Subcutaneous adipose tissue (tissue), 4 donors: ENCODE data around the gene CST3. TPM values are rescaled to one million over a fixed set of nuclear protein-coding genes. Genes with fewer than 3 reads are reported as not detected.

Experiments
- CTCF ChIP-seq: fragments of 450-650 bp; IDR thresholded peaks from one replicate; pipeline ENCODE4 v1.5.1; 2016; ENCODE audit warnings: low read depth, mild to moderate bottlenecking, control low read depth, antibody characterized with exemption, moderate library complexity
- total RNA-seq, 4 donors: library from RNA; depleted of rRNA; stranded (reverse); fragments of >200 nt; gene quantifications; one replicate each; pipeline ENCODE4 v1.1.0, GENCODE V29; 2016

CST3 gene
- total RNA-seq, 4 donors from 2014 or later = 987 to 1,957 (median 1,358) TPM

DNA sequence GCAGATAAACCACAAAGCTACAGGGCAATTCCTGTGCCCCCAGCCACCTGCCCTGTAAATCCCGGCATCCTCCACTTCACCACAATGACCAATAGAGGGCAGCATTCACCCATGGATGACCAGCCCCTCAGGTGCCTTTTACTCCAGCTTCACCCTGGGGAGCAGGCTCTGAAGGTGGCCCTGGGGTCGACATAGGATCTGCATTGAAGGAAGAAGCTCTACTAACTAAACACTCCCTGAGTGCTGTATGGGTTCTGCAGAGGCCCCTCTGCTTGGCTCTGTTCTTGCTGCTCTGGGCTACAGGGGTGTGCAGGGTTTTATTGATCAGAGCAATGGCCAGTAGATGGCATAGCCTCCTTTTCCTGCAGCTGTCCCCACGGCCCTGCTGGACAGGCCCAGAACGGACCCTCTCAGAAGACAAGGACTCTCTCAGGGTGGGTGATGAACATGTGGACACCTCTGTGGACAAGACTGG lies 30.8 kb upstream of the CST3 start:
- TF ChIP-seq CTCF = no peak

DNA sequence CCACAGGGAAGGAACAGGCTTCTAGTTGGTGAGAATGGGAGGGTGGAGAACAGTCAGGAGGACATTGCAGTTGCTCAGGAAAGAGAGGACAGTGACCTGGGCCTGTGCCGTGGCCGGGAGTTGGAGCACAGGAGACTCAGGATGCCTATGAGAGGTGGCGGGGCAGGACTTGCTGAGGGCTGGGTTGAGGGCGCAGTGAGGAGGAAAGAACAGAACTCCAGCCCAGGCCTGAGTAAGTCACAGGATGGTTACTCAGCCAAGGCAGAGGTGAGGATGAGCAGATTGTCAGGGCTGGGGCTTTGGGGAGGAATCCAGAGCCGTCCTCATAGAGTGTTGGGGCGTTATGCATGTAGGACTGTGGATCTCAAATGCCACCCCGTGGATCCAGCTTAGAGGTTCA lies 29.9 kb upstream of the CST3 start:
- TF ChIP-seq CTCF = no peak

DNA sequence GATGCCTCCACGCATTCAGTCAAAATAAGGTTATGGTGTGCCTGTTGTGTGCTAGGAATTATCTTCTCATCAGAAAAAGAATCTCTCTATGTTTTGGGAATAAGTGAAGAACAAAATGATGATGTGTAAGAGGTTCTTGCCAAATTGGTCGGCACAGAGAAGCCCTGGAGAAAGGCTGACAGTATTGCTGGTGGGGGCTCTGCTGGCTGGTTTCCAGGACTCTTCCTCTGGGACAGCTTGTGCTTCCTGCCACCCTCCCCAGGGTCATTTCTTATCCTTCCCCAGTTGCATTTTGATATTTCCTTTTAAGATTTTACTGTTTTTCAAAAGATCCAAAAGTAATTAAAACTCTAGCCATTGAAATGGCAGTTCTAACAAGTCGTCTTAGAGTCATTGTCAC lies 28.9 kb upstream of the CST3 start:
- TF ChIP-seq CTCF = no peak

- TF ChIP-seq CTCF = no peak
Observed at GRCh38 chr20:23666189-23666588, 28.4 kb upstream of the CST3 start.

DNA sequence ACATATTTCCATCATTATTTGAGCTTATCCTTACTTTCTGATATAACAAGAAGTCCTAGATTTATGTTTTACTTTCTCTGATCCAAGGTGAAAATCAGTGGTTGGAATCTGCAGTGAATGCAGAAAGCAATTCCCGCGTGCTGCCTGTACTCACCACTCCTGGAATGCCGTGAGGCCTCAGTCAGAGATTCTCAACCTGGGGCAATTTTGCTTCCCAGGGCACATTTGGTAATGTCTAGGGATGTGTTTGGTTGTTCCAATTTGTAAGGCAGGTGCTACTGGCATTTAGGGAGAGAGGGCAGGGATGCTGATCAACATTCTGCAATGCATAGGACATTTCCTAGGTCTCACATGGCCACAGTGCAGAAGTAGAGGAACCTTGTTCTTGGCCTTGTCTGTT lies 27.2 kb upstream of the CST3 start:
- no peak for TF ChIP-seq CTCF

DNA sequence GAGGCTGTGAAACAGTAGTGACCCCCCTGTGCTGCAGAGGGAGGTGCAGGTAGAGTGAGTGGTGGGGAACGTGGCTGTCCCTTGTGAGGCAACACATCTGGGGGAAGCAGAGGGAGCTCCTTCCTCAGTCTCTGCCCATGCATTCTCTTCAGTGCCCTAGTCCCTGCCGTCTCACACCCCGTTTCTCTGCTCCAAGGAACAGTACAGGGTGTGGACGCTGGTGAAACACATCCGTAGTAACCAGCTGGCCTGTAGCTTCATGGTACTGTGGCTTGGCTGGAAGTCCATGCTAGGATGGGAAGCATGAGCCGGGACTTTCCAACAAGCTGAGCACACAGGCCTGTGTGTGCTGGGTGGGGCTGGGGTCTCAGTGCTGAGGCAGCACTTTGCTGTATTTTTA lies 25.4 kb upstream of the CST3 start:
- TF ChIP-seq CTCF = no peak

GRCh38 chr20:23662276-23662870 lies 24.6 kb upstream of the CST3 start:
- no peak for TF ChIP-seq CTCF
